KMS-11 (cell line): ENCODE results near the gene CDX2.

Source experiments
- H2AFZ ChIP-seq: fragments of 200-600 bp; sonication (generic); 2 replicates; pipeline ENCODE4 v1.6.1; 2016; ENCODE audit warnings: antibody characterized with exemption, mixed run types, low read depth
- H3K27ac ChIP-seq: fragments of 200-600 bp; sonication (generic); 2 replicates; pipeline ENCODE4 v1.6.1; 2016; ENCODE audit warnings: mild to moderate bottlenecking, mixed run types
- H3K27me3 ChIP-seq: fragments of 200-600 bp; sonication (generic); 2 replicates; pipeline ENCODE4 v1.6.1; 2017; ENCODE audit warnings: mild to moderate bottlenecking, low read depth, mixed run types, moderate library complexity; ENCODE audit not compliant: insufficient read depth
- H3K36me3 ChIP-seq: fragments of 200-600 bp; sonication (generic); 2 replicates; pipeline ENCODE4 v1.6.1; 2017; ENCODE audit warnings: mild to moderate bottlenecking, mixed run types; ENCODE audit not compliant: insufficient read depth
- H3K4me1 ChIP-seq: fragments of 200-600 bp; sonication (generic); 2 replicates; pipeline ENCODE4 v1.6.1; 2016; ENCODE audit warnings: mild to moderate bottlenecking, low read depth, mixed run types; ENCODE audit not compliant: poor library complexity, severe bottlenecking
- H3K4me2 ChIP-seq: fragments of 200-600 bp; sonication (generic); 2 replicates; pipeline ENCODE4 v1.7.0; 2016; ENCODE audit warnings: mild to moderate bottlenecking, mixed run types
- H3K4me3 ChIP-seq: fragments of 200-600 bp; sonication (generic); IDR thresholded peaks from 2 replicates; pipeline ENCODE4 v1.6.1; 2017; ENCODE audit warnings: low read depth, low read length, mixed read lengths; ENCODE audit not compliant: insufficient read depth
- H3K79me2 ChIP-seq: fragments of 200-600 bp; sonication (generic); 2 replicates; pipeline ENCODE4 v1.6.1; 2016; ENCODE audit warnings: low read depth, mixed run types; ENCODE audit not compliant: insufficient read depth
- H3K9ac ChIP-seq: fragments of 200-600 bp; sonication (generic); 2 replicates; pipeline ENCODE4 v1.6.1; 2016; ENCODE audit warnings: mild to moderate bottlenecking, mixed run types
- H4K20me1 ChIP-seq: fragments of 200-600 bp; sonication (generic); 2 replicates; pipeline ENCODE4 v1.6.1; 2016; ENCODE audit warnings: mild to moderate bottlenecking, mixed run types; ENCODE audit not compliant: insufficient read depth
- CTCF ChIP-seq: fragments of 200-600 bp; sonication (generic); conservative IDR thresholded peaks from 2 replicates; pipeline ENCODE4 v1.6.1; 2017; ENCODE audit warnings: low read depth, mild to moderate bottlenecking, antibody characterized with exemption, low read length, moderate library complexity, mixed read lengths

CDX2 gene

GRCh38 chr13:27917121-27917947, 51.8 kb downstream of the CDX2 start:
- Histone ChIP-seq H3K4me2 (no peak overlapping the region), H3K27ac (no peak overlapping the region), H3K27me3 (peaks cover 8% of the 10 kb centered on the region; the same call in 1 of the 2 replicates), H3K4me1 (peaks cover 6% of the 10 kb centered on the region), H4K20me1 (no peaks in the 10 kb centered on the region), H2AFZ (no peak overlapping the region), H3K4me3 (no peak overlapping the region), H3K9ac (no peak overlapping the region), H3K36me3 (no peaks in the 10 kb centered on the region), H3K79me2 (no peaks in the 10 kb centered on the region)
- no peak for TF ChIP-seq CTCF

GRCh38 chr13:27915301-27916207, 53.6 kb downstream of the CDX2 start:
- Histone ChIP-seq H3K36me3 (no peaks in the 10 kb centered on the region), H3K9ac (no peak overlapping the region), H3K79me2 (no peaks in the 10 kb centered on the region), H4K20me1 (no peaks in the 10 kb centered on the region), H3K27ac (no peak overlapping the region), H3K4me1 (peaks cover 6% of the 10 kb centered on the region), H3K4me2 (no peak overlapping the region), H3K27me3 (peaks cover 4% of the 10 kb centered on the region; the same call in 1 of the 2 replicates), H3K4me3 (no peak overlapping the region), H2AFZ (no peak overlapping the region)
- no peak for TF ChIP-seq CTCF

- TF ChIP-seq CTCF = no peak
- H3K27me3 ChIP-seq = no peaks in the 10 kb centered on the region
- H3K4me1 ChIP-seq = no peaks in the 10 kb centered on the region
- no peak overlapping the region for H3K27ac ChIP-seq
- H3K4me2 ChIP-seq = no peak overlapping the region
- no peaks in the 10 kb centered on the region for H3K79me2 ChIP-seq
- no peaks in the 10 kb centered on the region for H4K20me1 ChIP-seq
- no peak overlapping the region for H3K9ac ChIP-seq
- H3K36me3 ChIP-seq = no peaks in the 10 kb centered on the region
- H3K4me3 ChIP-seq = no peak overlapping the region
- no peak overlapping the region for H2AFZ ChIP-seq
These were observed 56.0 kb downstream of the CDX2 start for GRCh38 chr13:27913160-27913559.

GRCh38 chr13:27911521-27911920, 57.6 kb downstream of the CDX2 start:
- no peak for TF ChIP-seq CTCF
- H3K79me2 ChIP-seq = no peaks in the 10 kb centered on the region
- no peaks in the 10 kb centered on the region for H3K36me3 ChIP-seq
- no peaks in the 10 kb centered on the region for H3K27me3 ChIP-seq
- no peaks in the 10 kb centered on the region for H4K20me1 ChIP-seq
- H3K4me1 ChIP-seq = no peaks in the 10 kb centered on the region
- H3K4me3 ChIP-seq = no peak overlapping the region
- H3K9ac ChIP-seq = no peak overlapping the region
- H3K4me2 ChIP-seq = no peak overlapping the region
- no peak overlapping the region for H3K27ac ChIP-seq
- no peak overlapping the region for H2AFZ ChIP-seq
